Stimulated activated naive CD8-positive, alpha-beta T cell treated with anti-CD3 and anti-CD28 coated beads, Interleukin-15, amount 100 ng/mL, for 72 hours (primary cell): Measurements from ENCODE around the gene REV3L.

Experiments
- ATAC-seq: fragments of 150-1000 bp; cut with Tn5 transposase; 2 replicates; pipeline ENCODE4 v1.10.0; 2021; ENCODE audit warnings: mild to moderate bottlenecking, moderate library complexity
- DNase-seq, 2 donors: peaks; one replicate each; pipeline ENCODE4 v3.0.0; 2021 to 2022
- H3K27ac Mint-ChIP-seq, 2 donors: one replicate each; pipeline ENCODE4 v1.8.0; 2022; ENCODE audit warnings: mild to moderate bottlenecking in 2 of 2, mixed read lengths in 2 of 2, moderate library complexity in 2 of 2
- H3K27me3 Mint-ChIP-seq: one replicate; pipeline ENCODE4 v1.8.0; 2022; ENCODE audit warnings: mixed read lengths
- H3K4me1 Mint-ChIP-seq: one replicate; pipeline ENCODE4 v1.8.0; 2022; ENCODE audit warnings: mild to moderate bottlenecking, mixed read lengths
- H3K4me3 Mint-ChIP-seq, 2 donors: one replicate each; pipeline ENCODE4 v1.8.0; 2022; ENCODE audit warnings: mild to moderate bottlenecking in 2 of 2, mixed read lengths in 2 of 2, moderate library complexity in 1 of 2
- H3K9me3 Mint-ChIP-seq, 2 donors: one replicate each; pipeline ENCODE4 v1.8.0; 2022; ENCODE audit warnings: mixed read lengths in 2 of 2

Gene REV3L

DNA sequence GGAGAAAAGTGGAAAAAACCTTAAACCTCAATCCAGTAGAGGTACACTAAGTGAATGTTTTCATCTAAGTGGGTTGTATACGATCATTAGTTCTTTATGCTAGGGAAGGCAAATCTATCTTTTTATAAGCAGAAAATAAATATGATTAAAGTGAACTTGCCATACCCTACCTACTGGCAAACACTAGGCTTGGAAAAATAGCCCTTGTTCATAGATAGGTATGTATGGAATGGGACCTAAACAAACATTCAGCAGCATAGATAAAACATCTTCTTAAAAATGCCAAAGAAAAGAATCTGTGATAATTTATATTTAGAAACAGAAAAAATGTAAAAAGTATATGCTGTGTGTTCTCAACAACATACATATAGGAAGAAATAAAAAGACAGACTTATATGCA is 18.8 kb downstream of the REV3L start:
- ATAC-seq, result no peak
- no peak for DNase-seq
- Mint-ChIP-seq H3K27me3 (no peaks in the 10 kb centered on the region), H3K4me1 (peaks cover 36% of the 10 kb centered on the region), H3K27ac (no peak overlapping the region), H3K4me3 (no peak overlapping the region), H3K9me3 (peaks cover 11 to 12% of the 10 kb centered on the region in 2 donors)

- Mint-ChIP-seq H3K4me3 (no peak overlapping the region), H3K9me3 (peaks cover 24 to 25% of the 10 kb centered on the region in 2 donors), H3K27ac (no peak overlapping the region), H3K27me3 (no peaks in the 10 kb centered on the region), H3K4me1 (peaks cover 27% of the 10 kb centered on the region)
- DNase-seq, result no peak
- ATAC-seq, result no peak
Observed at GRCh38 chr6:111462770-111463391, 20.1 kb downstream of the REV3L start.

GRCh38 chr6:111461860-111462259 is 21.2 kb downstream of the REV3L start:
- peaks cover 29% of the 10 kb centered on the region for H3K4me1 Mint-ChIP-seq
- peak overlapping the region; percentile 47 to 53 for H3K4me3 Mint-ChIP-seq
- DNase-seq, result no peak
- H3K9me3 Mint-ChIP-seq, result peaks cover 28 to 31% of the 10 kb centered on the region in 2 donors
- peak overlapping the region in 1 of 2 donors; percentile 31 for H3K27ac Mint-ChIP-seq
- H3K27me3 Mint-ChIP-seq, result no peaks in the 10 kb centered on the region
- peak; percentile 42 for ATAC-seq

GRCh38 chr6:111458670-111459232 is 24.3 kb downstream of the REV3L start:
- no peaks in the 10 kb centered on the region for H3K27me3 Mint-ChIP-seq
- peaks cover 28 to 31% of the 10 kb centered on the region in 2 donors for H3K9me3 Mint-ChIP-seq
- DNase-seq (no peak), ATAC-seq (no peak)
- no peak overlapping the region for H3K27ac Mint-ChIP-seq
- peaks cover 29% of the 10 kb centered on the region for H3K4me1 Mint-ChIP-seq
- no peak overlapping the region for H3K4me3 Mint-ChIP-seq

- Mint-ChIP-seq H3K4me1 (peaks cover 15% of the 10 kb centered on the region), H3K9me3 (peaks cover 28 to 31% of the 10 kb centered on the region in 2 donors), H3K4me3 (no peak overlapping the region), H3K27me3 (no peaks in the 10 kb centered on the region), H3K27ac (no peak overlapping the region)
- no peak for DNase-seq
- no peak for ATAC-seq
Observed at GRCh38 chr6:111456208-111456607, 26.8 kb downstream of the REV3L start.

DNA sequence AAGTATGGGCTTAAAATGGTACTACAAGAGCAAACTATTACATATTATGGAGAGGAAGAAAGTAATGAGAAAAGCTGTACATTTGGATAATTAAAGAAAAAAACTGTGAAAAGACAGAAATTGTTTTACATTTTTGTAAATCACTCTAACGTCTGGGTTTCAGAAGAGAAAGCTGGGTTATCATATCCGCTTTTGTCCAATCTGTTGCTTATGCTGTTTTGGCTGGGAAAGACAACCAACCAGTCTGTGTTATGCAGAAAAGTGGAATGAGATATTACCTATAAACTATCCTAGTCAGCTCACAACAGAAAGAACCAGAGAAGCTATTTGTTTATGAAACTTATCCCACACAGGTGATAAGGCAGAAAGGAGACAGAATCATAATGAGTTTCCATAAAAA is 32.4 kb downstream of the REV3L start:
- ATAC-seq (no peak), DNase-seq (no peak)
- H3K27me3 Mint-ChIP-seq, result no peaks in the 10 kb centered on the region
- H3K27ac Mint-ChIP-seq, result no peak overlapping the region
- no peak overlapping the region for H3K4me3 Mint-ChIP-seq
- H3K4me1 Mint-ChIP-seq, result peaks cover 21% of the 10 kb centered on the region
- no peaks in the 10 kb centered on the region for H3K9me3 Mint-ChIP-seq

GRCh38 chr6:111450087-111450486 is 32.9 kb downstream of the REV3L start:
- ATAC-seq (no peak), DNase-seq (no peak)
- Mint-ChIP-seq H3K27ac (peak overlapping the region in 1 of 2 donors; percentile 73), H3K27me3 (no peaks in the 10 kb centered on the region), H3K9me3 (no peaks in the 10 kb centered on the region), H3K4me3 (no peak overlapping the region), H3K4me1 (peaks cover 21% of the 10 kb centered on the region)

DNA sequence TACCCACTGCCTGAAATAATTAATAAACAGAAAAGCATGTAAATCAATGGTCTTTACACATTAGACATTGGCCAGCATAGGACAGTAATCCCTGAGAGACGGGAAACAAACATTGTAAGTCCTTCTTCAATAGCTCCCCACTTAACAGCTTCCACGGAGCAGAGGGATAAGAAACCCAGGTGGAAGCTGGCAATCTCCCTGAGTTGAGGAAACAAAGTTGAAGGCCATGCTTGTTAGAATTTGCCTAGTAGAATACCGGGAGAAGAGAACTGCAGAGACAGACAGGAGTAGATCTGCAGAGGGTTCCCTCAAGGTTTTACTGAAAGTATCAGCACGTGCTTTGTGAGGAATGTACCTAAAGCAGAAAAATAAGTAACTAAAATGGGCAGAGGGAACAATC is 33.9 kb downstream of the REV3L start:
- no peak for DNase-seq
- Mint-ChIP-seq H3K27ac (peak overlapping the region in 1 of 2 donors; percentile 44), H3K4me3 (no peak overlapping the region), H3K4me1 (peaks cover 30% of the 10 kb centered on the region), H3K27me3 (no peaks in the 10 kb centered on the region), H3K9me3 (no peaks in the 10 kb centered on the region)
- ATAC-seq, result no peak

- H3K27me3 Mint-ChIP-seq, result no peaks in the 10 kb centered on the region
- no peaks in the 10 kb centered on the region for H3K9me3 Mint-ChIP-seq
- peaks cover 43% of the 10 kb centered on the region for H3K4me1 Mint-ChIP-seq
- no peak overlapping the region for H3K4me3 Mint-ChIP-seq
- ATAC-seq (no peak), DNase-seq (no peak)
- H3K27ac Mint-ChIP-seq, result no peak overlapping the region
Observed at GRCh38 chr6:111447051-111447450, 36.0 kb downstream of the REV3L start.

- H3K4me1 Mint-ChIP-seq, result peaks cover 47% of the 10 kb centered on the region
- H3K27ac Mint-ChIP-seq, result no peak overlapping the region
- DNase-seq, result no peak
- no peaks in the 10 kb centered on the region for H3K9me3 Mint-ChIP-seq
- ATAC-seq, result no peak
- no peaks in the 10 kb centered on the region for H3K27me3 Mint-ChIP-seq
- no peak overlapping the region for H3K4me3 Mint-ChIP-seq
Observed at GRCh38 chr6:111445861-111446267, 37.2 kb downstream of the REV3L start.

- Mint-ChIP-seq H3K27ac (no peak overlapping the region), H3K4me1 (peaks cover 46% of the 10 kb centered on the region), H3K27me3 (no peaks in the 10 kb centered on the region), H3K4me3 (no peak overlapping the region), H3K9me3 (no peaks in the 10 kb centered on the region)
- no peak for ATAC-seq
- no peak for DNase-seq
Observed at GRCh38 chr6:111444794-111445193, 38.2 kb downstream of the REV3L start.

DNA sequence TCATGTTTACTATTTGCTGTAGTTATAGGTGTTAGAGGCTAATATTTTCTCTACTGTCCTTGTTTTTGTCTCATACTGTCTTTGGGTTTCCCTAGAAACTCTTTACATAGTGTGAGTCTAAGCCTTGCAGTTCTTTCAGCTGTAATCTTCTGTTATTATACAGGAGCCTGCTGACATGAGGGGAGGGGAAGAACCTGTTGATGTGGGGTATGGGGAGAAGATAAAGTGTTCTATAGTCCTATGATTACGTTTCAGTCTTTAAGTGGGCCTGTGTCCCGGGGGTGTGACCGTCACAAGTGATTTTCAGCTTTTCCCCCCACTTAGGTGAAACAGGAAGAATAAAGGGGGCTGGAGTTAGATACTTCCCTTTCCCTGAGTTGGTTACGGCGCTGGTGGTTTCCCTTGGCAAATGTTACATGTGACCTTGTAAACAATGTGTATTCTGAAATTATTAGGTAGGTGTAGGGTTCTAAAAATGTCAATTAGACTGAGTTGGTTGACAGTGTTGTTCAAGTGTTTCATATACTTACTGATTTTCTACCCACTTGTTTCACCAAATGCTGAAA is 41.3 kb downstream of the REV3L start:
- H3K27me3 Mint-ChIP-seq, result no peaks in the 10 kb centered on the region
- H3K9me3 Mint-ChIP-seq, result no peaks in the 10 kb centered on the region
- H3K4me1 Mint-ChIP-seq, result peaks cover 32% of the 10 kb centered on the region
- H3K27ac Mint-ChIP-seq, result peak overlapping the region in 1 of 2 donors; percentile 74
- H3K4me3 Mint-ChIP-seq, result no peak overlapping the region
- ATAC-seq (no peak), DNase-seq (no peak)

GRCh38 chr6:111439171-111439570 is 43.8 kb downstream of the REV3L start:
- Mint-ChIP-seq H3K27ac (no peak overlapping the region), H3K4me3 (no peak overlapping the region), H3K27me3 (no peaks in the 10 kb centered on the region), H3K4me1 (peaks cover 43% of the 10 kb centered on the region), H3K9me3 (peaks cover 6 to 8% of the 10 kb centered on the region in 2 donors)
- ATAC-seq (no peak), DNase-seq (no peak)

- no peak for ATAC-seq
- Mint-ChIP-seq H3K27me3 (no peaks in the 10 kb centered on the region), H3K4me1 (peaks cover 48% of the 10 kb centered on the region), H3K9me3 (peaks cover 6 to 8% of the 10 kb centered on the region in 2 donors), H3K4me3 (no peak overlapping the region), H3K27ac (no peak overlapping the region)
- DNase-seq, result no peak
Observed at GRCh38 chr6:111437573-111437972, 45.4 kb downstream of the REV3L start.

GRCh38 chr6:111432511-111432910 is 50.5 kb downstream of the REV3L start:
- peak overlapping the region in 1 of 2 donors; percentile 42 for H3K27ac Mint-ChIP-seq
- no peak for DNase-seq
- H3K4me3 Mint-ChIP-seq, result no peak overlapping the region
- no peaks in the 10 kb centered on the region for H3K27me3 Mint-ChIP-seq
- ATAC-seq, result no peak
- peaks cover 64% of the 10 kb centered on the region for H3K4me1 Mint-ChIP-seq
- H3K9me3 Mint-ChIP-seq, result peaks cover 25 to 37% of the 10 kb centered on the region in 2 donors

- Mint-ChIP-seq H3K4me3 (no peak overlapping the region), H3K27me3 (no peaks in the 10 kb centered on the region), H3K9me3 (peaks cover 26 to 38% of the 10 kb centered on the region in 2 donors), H3K4me1 (peaks cover 64% of the 10 kb centered on the region), H3K27ac (no peak overlapping the region)
- ATAC-seq (no peak), DNase-seq (no peak)
Observed at GRCh38 chr6:111430605-111431376, 52.2 kb downstream of the REV3L start.
